Large intestine (tissue), 3 donors: Measurements from ENCODE around the gene IL31RA. TPM values are rescaled to one million over a fixed set of nuclear protein-coding genes. Genes with fewer than 3 reads are reported as not detected.

Experiments used
- DNase-seq, 2 donors: peaks; one replicate each; pipeline versions ENCODE4 v3.0.0 to v3.0.0-alpha.2; 2013
- H3K27ac ChIP-seq: one replicate; pipeline ENCODE4 v1.5.1; 2013; ENCODE audit warnings: low read length
- H3K27me3 ChIP-seq: 2 replicates; pipeline ENCODE4 v1.6.1; 2013; ENCODE audit warnings: low read length; ENCODE audit not compliant: control insufficient read depth, insufficient read depth
- H3K36me3 ChIP-seq: 2 replicates; pipeline ENCODE4 v1.6.1; 2013; ENCODE audit warnings: low read length; ENCODE audit not compliant: control insufficient read depth, insufficient read depth
- H3K4me1 ChIP-seq: one replicate; pipeline ENCODE4 v1.6.1; 2013; ENCODE audit warnings: low read length; ENCODE audit not compliant: control insufficient read depth, insufficient read depth
- H3K4me3 ChIP-seq: one replicate; pipeline ENCODE4 v1.5.1; 2013; ENCODE audit warnings: low read length
- H3K9me3 ChIP-seq: one replicate; pipeline ENCODE4 v1.6.1; 2013; ENCODE audit warnings: mild to moderate bottlenecking, low read depth, low read length, moderate library complexity; ENCODE audit not compliant: control insufficient read depth
- WGBS: methylation state at CpG from one replicate; pipeline ENCODE4 v1.1.5; 2013; ENCODE audit warnings: low lambda C conversion rate; ENCODE audit not compliant: insufficient coverage; 5-methylcytosine and 5-hydroxymethylcytosine counted together
- polyA plus RNA-seq: library from polyadenylated mRNA; unstranded; fragments of 120-200 nt; gene quantifications from one replicate; pipeline ENCODE4 v1.2.1, GENCODE V29; 2013

The IL31RA gene
- polyA plus RNA-seq, 1 donor = 0.03 TPM

GRCh38 chr5:55900068-55900467 is 48.9 kb downstream of the IL31RA start:
- Histone ChIP-seq H3K27ac (no peak overlapping the region), H3K9me3 (no peaks in the 10 kb centered on the region), H3K4me1 (no peaks in the 10 kb centered on the region), H3K4me3 (no peak overlapping the region), H3K27me3 (no peaks in the 10 kb centered on the region), H3K36me3 (no peaks in the 10 kb centered on the region)
- no peak for DNase-seq
- 80% methylated on average over 1 of the region's 1 CpG for WGBS

GRCh38 chr5:55900776-55901175 is 49.6 kb downstream of the IL31RA start:
- no peak overlapping the region for H3K4me3 ChIP-seq
- H3K4me1 ChIP-seq = no peaks in the 10 kb centered on the region
- no peaks in the 10 kb centered on the region for H3K27me3 ChIP-seq
- H3K36me3 ChIP-seq = no peaks in the 10 kb centered on the region
- DNase-seq = no peak
- H3K9me3 ChIP-seq = no peaks in the 10 kb centered on the region
- no peak overlapping the region for H3K27ac ChIP-seq

- H3K4me3 ChIP-seq = no peak overlapping the region
These were observed 51.5 kb downstream of the IL31RA start for GRCh38 chr5:55902696-55903095.

GRCh38 chr5:55903121-55903701 is 52.1 kb downstream of the IL31RA start:
- Histone ChIP-seq H3K4me3 (no peak overlapping the region), H3K36me3 (no peaks in the 10 kb centered on the region), H3K27ac (no peak overlapping the region), H3K4me1 (no peaks in the 10 kb centered on the region), H3K27me3 (no peaks in the 10 kb centered on the region), H3K9me3 (no peaks in the 10 kb centered on the region)
- no CpG with 5 or more reads among the region's 19 CpGs for WGBS
- no peak for DNase-seq

More at GRCh38 chr5:55902696-55903095, 51.5 kb downstream of the IL31RA start:
- WGBS = no CpG with 5 or more reads among the region's 5 CpGs
- Histone ChIP-seq H3K27ac (no peak overlapping the region), H3K27me3 (no peaks in the 10 kb centered on the region), H3K9me3 (no peaks in the 10 kb centered on the region), H3K4me1 (no peaks in the 10 kb centered on the region), H3K36me3 (no peaks in the 10 kb centered on the region)
- no peak for DNase-seq

- no peaks in the 10 kb centered on the region for H3K27me3 ChIP-seq
- H3K4me3 ChIP-seq = no peak overlapping the region
- WGBS = no CpG with 5 or more reads among the region's 3 CpGs
- no peaks in the 10 kb centered on the region for H3K4me1 ChIP-seq
- H3K36me3 ChIP-seq = no peaks in the 10 kb centered on the region
- H3K9me3 ChIP-seq = no peaks in the 10 kb centered on the region
- H3K27ac ChIP-seq = no peak overlapping the region
- no peak for DNase-seq
These were observed 53.0 kb downstream of the IL31RA start for GRCh38 chr5:55904152-55904551.

- Histone ChIP-seq H3K4me1 (no peaks in the 10 kb centered on the region), H3K27me3 (no peaks in the 10 kb centered on the region), H3K36me3 (no peaks in the 10 kb centered on the region), H3K4me3 (no peak overlapping the region), H3K27ac (no peak overlapping the region), H3K9me3 (no peaks in the 10 kb centered on the region)
- WGBS = 56% methylated on average over 3 of the region's 4 CpGs
- no peak for DNase-seq
These were observed 54.1 kb downstream of the IL31RA start for GRCh38 chr5:55905251-55905650.

GRCh38 chr5:55907927-55908326 is 56.8 kb downstream of the IL31RA start:
- no peaks in the 10 kb centered on the region for H3K36me3 ChIP-seq
- no peaks in the 10 kb centered on the region for H3K9me3 ChIP-seq
- peaks cover 3% of the 10 kb centered on the region for H3K4me1 ChIP-seq
- H3K27ac ChIP-seq = no peak overlapping the region
- H3K27me3 ChIP-seq = no peaks in the 10 kb centered on the region
- no CpG with 5 or more reads among the region's 7 CpGs for WGBS
- H3K4me3 ChIP-seq = no peak overlapping the region
- no peak for DNase-seq

GRCh38 chr5:55908804-55909203 is 57.6 kb downstream of the IL31RA start:
- WGBS = 67% methylated on average over 1 of the region's 1 CpG
- no peak for DNase-seq
- no peak overlapping the region for H3K4me3 ChIP-seq
- H3K4me1 ChIP-seq = peaks cover 10% of the 10 kb centered on the region
- no peak overlapping the region for H3K27ac ChIP-seq
- H3K9me3 ChIP-seq = no peaks in the 10 kb centered on the region
- no peaks in the 10 kb centered on the region for H3K36me3 ChIP-seq
- H3K27me3 ChIP-seq = no peaks in the 10 kb centered on the region

- Histone ChIP-seq H3K9me3 (no peaks in the 10 kb centered on the region), H3K27ac (no peak overlapping the region), H3K36me3 (no peaks in the 10 kb centered on the region), H3K4me1 (peaks cover 23% of the 10 kb centered on the region), H3K4me3 (no peak overlapping the region), H3K27me3 (no peaks in the 10 kb centered on the region)
- WGBS = 100% methylated on average over 1 of the region's 2 CpGs
- no peak for DNase-seq
These were observed 60.9 kb downstream of the IL31RA start for GRCh38 chr5:55911784-55912653.

GRCh38 chr5:55913466-55914413 is 62.6 kb downstream of the IL31RA start:
- Histone ChIP-seq H3K9me3 (no peaks in the 10 kb centered on the region), H3K36me3 (no peaks in the 10 kb centered on the region), H3K4me1 (peaks cover 39% of the 10 kb centered on the region), H3K27me3 (no peaks in the 10 kb centered on the region), H3K27ac (peak overlapping the region; percentile 72), H3K4me3 (no peak overlapping the region)
- DNase-seq = peak; percentile 15 to 73
- WGBS = 50% methylated on average over 1 of the region's 10 CpGs
